LoVo (cell line): ENCODE measurements around the gene SIK2.
"Not testable (repeated sequence)": the region's sequence is repeated elsewhere in the genome, so short reads cannot be mapped to it uniquely, and the experiment has no call there.

ENCODE experiments used
- DNase-seq: peaks from one replicate; pipeline ENCODE4 v3.0.0-alpha.2; 2016; ENCODE audit warnings: low spot score

The SIK2 gene

DNA sequence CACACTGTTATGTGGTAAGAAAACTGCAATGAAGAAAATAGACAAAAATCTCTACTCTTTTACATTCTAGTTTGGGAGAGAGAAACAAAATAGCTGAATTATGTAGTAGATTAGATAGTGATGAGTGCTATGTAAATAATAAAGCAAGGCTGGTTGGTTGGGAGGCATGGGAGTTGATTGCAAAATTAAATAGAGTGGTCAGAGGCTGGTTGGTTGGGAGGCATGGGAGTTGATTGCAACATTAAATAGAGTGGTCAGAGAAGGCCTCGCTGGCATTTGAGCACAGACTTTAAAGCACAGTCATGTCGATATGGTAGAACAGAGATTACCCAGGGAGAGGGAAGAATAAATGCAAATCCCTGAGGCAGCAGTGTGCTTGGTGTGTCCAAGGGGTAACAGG lies 22.4 kb downstream of the SIK2 start:
- DNase-seq, result no peak

DNA sequence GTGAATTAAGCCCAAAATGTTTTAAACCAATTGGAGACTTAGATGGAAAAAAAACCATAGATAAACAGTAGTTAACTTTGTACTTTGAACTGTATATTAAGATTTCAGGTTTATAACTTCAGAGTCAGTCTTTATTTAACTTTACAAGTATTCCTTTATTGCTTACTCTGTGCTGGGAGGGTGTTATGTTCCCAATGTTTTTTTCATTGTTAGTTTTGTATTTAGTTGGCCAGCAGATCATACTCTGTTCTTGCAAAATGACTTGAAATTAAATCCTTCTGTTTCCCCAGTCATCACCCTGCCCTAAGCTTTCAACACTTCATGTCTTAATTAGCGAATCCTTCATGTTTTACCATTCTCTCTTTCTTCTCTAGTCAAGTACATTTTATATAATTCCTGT lies 25.3 kb downstream of the SIK2 start:
- DNase-seq, result peak; percentile 19

DNA sequence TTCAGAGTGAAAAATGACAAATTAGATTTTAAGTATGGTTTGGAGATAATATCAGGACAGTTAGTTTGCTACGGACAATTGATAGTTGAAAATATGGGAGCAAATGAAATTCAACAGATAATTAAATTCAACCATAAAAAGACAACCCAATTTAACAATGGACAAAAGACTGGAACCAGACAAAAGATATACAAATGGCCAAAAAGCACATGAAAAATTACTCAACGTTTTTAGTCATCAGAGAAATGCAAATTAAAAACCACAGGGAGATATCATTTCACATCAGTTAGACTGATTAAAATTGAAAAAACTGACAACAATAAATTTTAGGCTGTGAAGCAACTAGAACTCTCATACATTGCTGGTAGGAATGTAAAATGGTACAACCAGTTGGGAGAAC lies 27.2 kb downstream of the SIK2 start:
- no peak for DNase-seq

DNA sequence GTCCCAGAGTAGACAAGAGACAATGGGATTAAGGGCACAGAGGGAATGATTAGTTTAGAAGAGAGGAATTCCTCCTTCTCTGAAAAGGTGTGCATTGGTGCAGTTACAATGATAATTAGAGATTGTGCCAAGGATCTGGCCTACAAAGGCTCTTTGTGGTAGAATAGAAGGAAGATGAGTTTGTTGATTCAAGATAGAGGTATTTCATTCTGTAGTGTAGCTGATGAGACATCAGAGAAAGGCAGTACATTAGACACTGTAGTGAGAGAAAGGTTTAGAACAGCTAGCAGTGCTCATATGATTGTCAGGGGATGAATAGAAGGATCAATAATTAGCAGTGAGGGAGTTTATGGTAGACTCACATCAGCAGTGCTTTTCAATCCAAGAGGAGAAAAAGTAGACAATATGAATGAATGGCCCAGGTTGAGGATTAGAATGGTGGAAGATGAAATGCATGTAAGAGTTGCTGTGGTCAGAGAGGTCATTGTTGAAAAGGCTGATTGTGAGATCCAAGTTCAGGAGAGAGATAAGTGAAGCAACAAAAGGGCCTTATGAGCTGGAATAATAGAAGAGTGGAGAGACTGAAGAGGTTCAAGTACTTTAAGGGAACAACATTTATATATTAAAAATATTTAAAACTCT lies 28.9 kb downstream of the SIK2 start:
- DNase-seq, result no peak

DNA sequence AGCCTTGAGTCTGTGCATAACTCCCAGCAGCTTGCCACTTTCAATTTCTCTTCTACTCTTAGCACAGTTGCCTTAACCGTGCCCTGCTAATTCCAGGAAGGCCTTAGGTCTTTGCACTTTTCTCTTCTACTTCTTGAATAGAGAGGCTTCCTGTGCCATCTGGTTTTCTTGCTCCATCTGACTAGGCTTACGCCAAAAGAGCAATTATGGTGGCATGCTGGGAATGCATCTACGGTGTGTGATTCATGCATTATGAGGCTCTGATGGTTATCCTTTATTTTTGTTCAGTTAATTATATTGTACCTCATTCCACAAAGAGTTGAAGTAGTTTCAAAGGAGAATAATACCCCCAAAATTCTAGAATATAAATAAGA lies 29.4 kb downstream of the SIK2 start:
- DNase-seq, result no peak

DNA sequence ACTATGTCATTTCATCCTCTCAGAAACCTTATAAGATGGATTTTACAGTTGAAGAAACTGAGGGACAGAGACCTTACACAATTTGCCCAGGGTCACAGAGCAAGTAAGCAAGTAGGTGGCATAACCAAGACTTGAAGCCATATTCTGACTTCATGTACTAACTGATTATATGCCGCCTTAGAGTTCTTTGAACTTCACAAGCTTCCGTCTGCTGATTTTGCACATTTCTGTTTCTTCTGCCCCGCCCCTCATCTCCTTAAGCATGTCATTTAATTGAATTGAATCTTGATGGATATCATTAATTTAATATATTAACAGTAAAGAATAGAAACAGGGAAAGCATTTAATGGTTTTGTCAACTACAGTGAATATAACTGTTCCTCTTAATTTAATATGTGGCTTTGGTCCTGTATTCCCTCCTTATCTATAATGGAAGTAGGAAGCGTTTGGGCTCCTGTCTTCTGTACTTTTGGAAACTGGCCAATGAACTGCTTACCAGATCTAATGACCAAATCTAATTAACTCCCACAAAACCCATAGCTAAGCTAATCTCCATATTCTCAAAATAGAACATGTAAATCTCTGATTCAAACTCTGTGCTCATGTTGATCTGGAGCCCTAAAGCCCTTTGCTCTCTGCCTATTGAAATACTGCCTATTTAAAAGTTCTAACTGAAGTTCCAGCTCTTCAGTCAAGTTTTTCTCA lies 30.4 kb downstream of the SIK2 start:
- no peak for DNase-seq

DNA sequence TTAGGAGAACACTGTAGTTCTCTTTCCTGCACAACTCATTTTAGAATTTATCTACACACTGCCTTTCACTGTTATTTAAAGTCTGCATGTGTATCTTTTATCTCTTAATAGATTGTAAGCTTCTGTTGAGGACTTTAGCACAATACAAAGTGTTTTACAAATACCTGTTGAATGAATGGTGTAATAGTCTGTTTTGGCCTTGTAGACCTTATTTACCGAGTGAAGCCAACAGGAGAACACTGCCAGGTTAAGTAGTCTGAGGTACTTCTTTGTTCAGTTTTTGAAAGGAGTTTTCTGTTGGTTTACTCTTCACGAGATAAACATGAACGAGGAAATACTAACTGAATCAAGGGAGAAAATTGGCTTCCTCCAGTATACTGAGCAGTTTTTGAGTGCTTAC lies 31.0 kb downstream of the SIK2 start:
- DNase-seq, result no peak

DNA sequence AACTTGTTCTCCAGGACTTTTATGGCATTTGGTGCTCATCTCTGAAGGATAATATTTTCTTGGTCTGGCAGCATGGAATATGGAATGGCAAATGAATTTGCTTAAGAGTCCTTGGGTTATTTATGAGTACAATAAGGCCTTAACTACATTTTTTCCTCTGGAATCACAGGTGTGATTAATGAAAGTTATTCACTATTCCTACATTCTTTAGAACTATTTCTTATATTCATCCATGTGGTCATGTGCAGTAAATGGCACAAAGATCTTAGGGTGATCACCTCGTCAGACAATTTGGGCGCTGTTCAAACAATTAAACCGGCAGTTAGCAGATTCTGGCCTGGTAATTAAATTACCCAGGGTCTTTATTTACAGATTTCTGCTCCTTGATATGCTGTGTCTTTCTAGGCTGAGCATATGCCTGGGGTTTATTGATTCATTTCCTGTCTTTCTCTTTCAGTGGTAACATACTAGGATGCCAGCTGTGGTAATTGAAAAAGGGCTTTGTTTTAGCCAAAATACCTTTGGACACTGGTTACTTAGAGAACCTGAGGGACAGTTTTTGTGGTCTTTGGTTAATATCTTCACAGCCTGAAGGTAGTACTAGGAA lies 31.6 kb downstream of the SIK2 start:
- DNase-seq, result no peak

DNA sequence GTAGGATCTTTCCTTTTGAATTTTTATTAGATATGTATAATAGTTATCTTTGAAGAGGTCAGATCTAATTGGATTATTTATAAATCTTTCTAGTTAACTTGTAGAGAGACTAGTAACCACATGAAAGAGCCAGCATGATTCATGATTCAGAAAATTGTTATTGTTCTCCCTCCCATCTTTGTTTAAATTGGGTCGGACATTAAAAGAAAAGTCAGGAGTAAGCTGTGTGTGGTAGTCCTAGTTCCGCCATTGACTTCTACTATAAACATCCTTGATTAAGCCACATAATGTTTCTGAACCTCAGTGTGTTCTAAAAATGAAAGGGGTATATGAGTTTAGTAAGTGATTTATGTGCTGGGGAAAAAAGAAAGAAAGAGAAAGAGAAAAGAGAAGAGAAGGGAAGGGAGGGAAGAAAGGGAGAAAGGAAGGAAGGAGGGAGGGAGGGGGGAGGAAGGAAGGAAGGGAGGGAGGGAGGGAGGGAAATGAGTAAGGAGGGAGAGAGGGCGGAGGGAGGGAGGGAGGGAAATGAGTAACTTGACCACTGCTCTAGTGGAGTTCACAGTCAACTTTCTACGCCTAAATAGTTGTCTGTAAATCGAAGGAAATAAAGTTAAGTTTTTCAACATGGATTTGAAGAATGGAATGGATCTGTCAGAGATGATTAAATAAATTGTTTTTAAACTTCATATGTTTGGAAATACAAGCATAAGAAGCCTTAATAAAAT lies 32.9 kb downstream of the SIK2 start:
- DNase-seq, result no peak

DNA sequence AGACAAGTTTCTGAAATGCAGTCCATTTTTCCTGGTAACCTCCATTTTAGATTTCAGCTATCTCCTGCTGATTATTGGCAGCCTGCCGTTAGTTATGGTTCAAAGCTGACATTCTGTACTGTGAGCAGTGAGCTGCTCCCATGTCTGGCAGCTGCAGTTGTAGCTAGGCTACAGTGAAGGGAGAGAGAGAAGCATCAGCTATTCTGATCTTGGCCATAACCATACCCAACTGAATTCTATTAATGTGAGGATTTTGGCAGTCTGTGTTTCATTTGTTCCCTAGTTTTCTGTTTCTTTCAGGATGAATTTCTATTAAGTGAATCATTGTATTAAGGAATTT lies 33.4 kb downstream of the SIK2 start:
- DNase-seq, result no peak

DNA sequence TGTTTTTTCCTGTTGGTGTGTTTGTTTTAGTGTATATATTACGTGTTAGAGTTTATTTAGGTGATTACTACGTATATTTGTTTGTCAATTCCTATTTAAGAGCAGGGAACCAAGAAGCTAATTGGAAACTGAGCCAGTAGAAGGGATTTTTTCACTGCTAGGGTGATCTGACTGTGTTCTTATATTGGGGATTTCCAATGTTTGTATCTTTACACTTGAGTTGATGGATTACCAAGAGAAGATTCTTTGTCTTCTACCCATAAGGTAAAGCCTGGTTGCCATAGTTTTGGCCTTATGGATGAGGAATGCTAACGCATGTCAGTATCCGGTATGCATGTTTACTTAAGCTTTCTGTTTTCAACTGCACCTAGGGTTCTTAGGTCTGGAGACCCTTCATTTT lies 35.6 kb downstream of the SIK2 start:
- DNase-seq, result no peak

DNA sequence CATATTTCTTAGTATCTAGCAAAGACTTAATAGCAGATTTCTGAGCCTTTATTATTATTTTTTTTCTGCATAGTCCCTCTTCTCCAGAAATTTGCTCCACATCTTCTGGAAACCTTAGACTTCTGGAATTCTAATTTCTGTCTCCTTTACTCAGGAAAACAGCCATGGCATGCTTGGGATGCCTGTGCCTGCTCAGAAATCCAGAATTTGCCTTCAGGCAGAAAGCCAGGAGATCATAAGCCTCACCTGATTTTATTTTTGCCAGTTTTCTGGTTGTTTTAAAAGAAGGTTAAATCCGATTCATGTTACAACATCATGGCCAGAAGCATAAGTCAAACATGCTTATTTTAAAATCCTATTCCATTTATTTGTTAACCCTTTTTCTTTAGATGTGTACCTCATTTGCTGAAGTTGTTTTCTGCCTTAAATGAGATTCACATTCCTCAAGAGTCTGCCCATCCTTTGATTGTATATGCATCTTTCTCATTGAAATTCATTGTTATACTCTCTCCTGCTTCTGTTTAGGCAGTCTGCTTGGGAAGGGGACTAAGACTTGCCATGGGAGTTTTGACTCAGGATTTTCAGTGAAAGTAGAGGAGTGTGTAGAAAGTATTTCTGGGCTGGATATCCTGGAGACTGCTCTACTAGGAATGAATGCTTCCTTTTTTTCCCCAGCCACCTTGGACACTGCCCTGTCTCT lies 37.1 kb downstream of the SIK2 start:
- DNase-seq, result no peak

DNA sequence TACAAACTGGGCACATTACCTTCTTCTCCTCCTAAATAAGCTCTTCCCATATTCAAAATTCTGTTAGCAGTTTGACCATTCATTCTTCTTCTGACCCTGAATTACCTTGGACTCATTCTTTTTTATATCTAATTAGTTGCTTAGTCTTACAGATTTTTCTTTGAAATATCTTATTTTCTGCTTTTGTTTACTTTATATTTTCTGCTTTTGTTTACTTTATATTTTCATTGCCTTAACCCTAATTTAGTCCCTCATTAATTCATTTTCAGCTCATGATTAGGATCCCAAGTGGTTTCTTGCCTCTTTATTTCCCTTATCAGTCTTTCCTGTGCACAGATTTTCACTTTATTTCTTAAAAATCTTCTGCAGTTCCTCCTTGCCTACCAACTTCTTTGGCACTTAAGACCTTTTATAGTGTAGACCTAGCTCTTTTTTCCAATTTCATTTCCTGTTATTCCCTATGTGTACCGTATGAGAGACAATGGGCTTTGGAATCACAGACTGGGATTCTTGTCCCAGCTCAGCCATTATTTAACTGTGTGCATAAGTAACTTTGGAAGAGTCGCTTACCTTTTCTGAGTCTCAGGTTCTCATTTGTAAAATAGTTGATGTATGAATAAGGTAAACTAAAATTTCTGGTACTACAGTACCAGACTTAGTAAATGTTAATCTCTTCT lies 39.2 kb downstream of the SIK2 start:
- no peak for DNase-seq

DNA sequence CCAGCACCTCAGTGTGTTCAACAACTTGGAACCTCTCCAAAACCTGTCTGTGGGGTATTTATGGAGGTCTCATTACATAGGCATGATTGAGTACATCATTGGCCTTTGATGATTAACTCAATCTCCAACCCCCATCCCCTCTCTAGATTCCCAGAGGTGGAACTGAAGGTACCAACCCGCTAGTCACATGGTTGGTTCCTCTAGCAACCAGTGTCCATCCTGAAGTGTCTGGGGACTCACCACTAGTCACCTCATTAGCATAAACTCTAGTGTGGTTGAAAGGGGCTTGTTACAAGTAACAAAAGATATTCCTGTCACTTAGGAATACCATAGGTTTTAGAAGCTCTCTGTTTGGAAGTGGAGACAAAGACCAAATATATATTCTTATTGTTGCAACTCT lies 40.3 kb downstream of the SIK2 start:
- no peak for DNase-seq

DNA sequence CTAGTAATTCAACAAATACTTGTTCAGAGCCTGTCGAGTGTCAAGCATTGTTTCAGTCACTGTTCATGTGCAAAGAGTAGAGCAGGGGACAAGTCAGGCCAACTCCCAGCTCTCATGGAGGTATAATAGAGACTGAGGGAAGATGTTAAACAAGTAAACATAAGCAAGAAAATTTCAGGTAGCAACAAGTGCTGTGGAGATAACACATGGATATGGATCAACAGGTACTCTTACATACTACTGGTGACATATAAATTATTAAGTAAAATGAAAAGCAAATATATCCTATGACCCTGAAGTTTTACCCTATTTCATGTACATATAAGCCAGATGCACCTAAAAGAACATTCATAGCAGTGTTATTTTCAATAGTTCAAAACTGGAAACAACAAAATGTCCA lies 42.7 kb downstream of the SIK2 start:
- DNase-seq, result no peak

DNA sequence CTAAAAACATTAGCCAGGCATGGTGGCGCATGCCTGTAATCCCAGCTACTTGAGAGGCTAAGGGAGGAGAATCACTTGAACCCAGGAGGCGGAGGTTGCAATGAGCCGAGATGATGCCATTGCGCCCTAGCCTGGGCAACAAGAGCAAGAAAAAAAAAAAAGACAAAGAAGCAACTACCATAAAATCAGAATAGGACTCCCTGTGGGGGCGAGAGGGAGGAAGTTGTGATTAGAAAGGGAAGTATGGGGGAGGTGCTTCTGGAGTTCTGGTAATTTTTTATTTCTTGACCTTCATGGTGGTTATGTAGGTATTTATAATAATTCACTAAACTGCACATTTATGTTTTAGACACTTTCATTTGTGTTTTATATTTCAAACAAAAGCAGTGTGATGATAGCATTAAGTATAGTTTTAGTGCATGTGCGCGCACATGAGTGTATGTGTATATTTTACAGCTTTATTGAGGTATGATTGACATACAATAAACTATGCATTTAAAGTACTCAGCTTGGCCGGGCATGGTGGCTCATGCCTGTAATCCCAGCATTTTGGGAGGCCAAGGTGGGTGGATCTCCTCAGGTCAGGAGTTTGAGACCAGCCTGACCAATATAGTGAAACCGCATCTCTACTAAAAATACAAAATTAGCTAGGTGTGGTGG lies 43.5 kb downstream of the SIK2 start:
- DNase-seq, result no peak

DNA sequence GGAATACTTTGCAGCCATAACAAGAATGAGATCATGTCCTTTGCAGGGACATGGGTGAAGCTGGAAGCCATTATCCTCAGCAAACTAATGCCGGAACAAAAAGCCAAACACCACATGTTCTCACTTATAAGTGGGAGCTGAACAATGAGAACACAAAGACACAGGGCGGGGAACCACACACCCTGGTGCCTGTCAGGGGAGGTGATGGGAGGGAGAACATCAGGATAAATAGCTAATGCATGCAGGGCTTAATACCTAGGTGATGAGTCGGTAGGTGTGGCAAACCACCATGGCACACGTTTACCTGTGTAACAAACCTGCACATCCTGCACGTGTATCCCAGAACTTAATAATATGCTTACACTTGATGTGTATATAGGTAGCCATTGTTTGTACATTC lies 49.1 kb downstream of the SIK2 start:
- not testable (repeated sequence) for DNase-seq

DNA sequence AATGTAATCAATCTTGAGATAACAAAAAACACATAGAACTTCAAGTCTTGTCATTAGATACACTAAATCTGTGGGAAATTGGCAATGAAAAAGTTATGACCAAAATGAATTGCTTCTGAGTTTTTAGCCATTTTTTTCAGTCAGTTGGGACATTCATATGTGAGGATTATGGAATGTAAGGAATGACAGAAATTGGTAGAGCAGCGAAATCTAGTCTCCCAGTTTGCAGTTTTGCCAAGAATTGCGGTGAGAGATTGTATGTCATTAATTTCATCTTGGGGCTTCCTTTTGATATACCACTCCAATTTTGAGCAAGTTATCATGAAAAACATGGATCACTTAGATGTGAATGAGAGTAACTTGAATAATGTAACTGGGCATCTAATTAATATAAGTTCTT lies 49.9 kb downstream of the SIK2 start:
- DNase-seq, result no peak

DNA sequence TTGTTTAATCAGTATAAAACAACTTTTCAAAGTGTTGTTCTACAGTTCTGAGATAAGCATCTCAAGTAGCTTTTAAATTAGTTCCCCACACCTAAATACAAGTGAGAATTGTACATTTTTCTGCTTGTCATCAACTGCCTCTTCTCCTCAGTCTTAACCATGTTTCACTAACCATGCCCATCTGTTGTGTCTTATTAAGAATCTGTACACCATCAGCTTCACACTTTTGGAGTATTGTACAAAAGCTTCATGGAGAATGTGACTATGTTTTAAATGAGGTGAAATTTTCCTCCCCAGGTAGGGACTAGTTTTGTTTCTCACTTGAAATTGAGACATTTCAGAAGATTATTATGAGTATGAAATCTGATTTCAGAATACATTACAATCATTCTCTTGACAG lies 52.4 kb downstream of the SIK2 start:
- DNase-seq, result no peak

DNA sequence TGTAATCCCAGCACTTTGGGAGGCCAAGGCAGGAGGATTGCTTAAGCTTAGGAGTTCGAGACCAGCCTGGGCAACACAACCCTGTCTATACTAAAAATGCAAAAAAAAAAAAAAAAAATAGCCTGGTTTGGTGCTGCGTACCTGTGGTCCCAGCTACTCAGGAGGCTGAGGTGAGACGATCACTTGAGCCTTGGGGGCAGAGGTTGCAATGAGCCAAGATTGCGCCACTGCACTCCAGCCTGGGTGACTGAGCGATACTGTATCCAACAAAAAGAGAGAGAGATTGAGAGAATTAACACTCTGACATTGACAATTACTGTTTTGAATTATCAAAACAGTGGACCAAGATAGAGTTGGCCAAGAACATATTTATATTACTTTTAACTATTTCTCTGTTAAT lies 53.7 kb downstream of the SIK2 start:
- DNase-seq, result no peak

DNA sequence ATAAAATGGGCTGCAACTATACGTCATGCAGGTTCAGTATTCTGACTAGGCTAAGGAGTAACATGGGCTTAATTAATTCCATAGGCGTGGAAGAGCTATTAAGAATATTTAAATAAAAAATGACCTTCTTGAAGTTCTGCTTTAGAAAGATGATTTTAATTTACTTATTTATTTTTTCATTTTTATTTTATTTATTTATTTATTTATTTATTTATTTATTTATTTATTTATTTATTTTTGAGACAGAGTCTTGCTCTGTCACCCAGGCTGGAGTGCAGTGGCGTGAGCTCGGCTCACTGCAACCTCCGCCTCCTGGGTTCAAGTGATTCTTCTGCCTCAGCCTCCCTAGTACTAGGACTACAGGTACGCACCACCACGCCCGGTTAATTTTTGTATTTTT lies 55.7 kb downstream of the SIK2 start:
- DNase-seq, result not testable (repeated sequence)

DNA sequence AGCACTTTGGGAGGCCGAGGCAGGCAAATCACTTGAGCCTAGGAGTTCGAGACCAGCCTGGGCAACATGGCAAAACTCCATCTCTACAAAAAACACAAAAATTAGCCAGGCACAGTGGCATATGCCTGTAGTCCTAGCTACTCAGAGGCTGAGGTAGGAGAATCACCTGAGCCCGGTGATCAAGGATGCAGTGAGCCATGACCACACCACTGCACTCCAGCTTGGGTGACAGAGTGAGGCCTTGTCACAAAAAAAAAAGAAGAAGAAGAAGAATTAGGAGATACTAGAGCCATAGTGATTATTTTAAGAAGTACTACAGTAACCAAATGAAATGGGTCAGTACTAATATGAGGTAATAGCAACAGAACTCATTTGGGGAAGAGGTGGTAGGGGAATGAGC lies 56.2 kb downstream of the SIK2 start:
- not testable (repeated sequence) for DNase-seq
